ENCODE measurements around the gene TGM1. TPM values are rescaled to one million over a fixed set of nuclear protein-coding genes. Genes with fewer than 3 reads are reported as not detected.
A peak's percentile ranks its signal among the peaks of the same experiment; 100 is the strongest.
"Not testable (repeated sequence)": the region's sequence is repeated elsewhere in the genome, so short reads cannot be mapped to it uniquely, and the experiment has no call there.

Gene TGM1
- total RNA-seq, 1 donor from 2014 or later: 7.7 TPM

DNA sequence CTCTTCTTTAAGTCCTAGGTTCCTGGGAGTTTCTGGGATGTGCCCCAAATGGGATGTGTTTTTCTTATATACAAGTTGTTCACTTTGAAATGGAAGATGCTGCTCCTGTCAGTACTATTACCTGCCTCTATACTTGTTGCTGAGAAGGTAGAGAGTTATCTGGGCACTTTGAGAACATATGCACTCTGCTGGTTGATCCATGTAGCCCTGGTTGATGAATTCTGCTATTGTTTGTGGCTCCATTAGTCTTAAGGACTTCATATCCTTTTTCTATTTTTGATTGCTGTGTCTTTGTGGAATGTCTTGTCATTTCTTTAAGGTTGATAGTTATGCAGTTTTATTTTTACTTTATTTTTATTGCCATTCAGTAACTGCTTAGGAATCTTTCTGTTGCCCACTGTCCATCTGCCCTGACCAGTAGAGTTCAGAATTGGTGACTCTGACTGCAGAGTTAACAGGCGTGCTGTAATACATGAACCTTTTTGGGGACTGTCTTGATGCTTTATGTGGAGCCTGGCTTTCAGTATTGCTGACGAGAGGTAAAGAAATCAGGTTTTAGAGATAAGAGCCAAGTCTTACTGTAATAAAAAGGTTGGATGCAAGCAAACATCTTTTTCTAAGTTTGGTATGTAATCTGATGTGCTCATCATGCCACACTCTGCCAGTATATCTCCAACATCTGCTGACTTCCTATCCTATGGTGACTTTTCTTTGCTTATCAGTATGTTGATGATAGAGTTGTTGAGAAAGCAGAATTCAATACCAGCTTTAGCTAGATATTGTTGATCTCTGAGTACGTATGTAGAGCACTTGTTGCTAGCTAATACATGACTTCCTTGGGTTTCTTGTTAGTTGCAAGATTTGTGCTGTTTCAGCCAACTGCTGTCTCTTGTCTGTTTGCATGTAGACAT, 28.6 kb downstream of the TGM1 start:
- DNase-seq (ENCODE audit: low spot score): no peak

- no peak for DNase-seq (ENCODE audit: low spot score)
Measured at GRCh38 chr14:24233538-24233866, 29.5 kb downstream of the TGM1 start.

DNA sequence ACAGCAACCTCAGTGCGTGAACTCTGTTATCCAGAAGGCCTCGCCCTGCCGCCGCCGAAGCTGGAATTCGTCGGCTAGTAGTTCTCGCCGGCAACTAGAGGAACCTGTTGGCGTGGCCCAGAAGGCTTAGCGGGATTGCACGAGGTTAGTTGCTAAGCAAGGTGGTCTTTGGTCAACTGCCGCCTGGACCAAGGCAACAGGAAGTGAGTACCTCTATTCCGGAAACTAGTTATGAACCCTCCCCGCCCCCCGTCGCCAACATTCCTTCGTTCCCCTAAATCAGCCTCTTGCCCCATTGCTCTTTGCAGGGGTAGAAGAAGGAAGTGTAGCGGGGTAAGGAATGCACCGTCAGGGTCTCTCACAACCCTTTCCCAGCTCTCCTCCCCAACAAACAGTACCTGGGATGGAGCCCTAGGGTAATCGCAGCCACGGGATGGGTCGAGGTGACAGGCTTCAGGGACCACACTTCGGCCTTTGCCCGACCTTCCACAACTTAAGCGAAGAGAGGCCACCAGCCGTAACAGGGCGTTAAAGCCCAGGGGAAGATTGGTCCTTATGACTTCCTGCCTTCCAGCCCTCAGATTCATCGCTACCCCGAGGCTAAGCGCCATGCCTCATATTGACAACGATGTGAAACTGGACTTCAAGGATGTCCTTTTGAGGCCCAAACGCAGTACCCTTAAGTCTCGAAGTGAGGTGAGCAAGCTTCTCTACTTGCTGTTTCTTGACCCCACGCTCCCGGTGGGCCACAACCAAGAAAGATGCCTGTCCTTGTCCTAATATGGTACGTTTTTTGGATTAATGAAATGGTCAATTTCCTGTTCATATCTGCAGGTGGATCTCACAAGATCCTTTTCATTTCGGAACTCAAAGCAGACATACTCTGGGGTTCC, 30.1 kb downstream of the TGM1 start, which contains the start of gene GMPR2:
GMPR2 (plus strand) TSS at position 285 of the 893 bp plus-strand sequence; CDS start at position 610, 325 bp downstream.
- DNase-seq (ENCODE audit: low spot score): no peak

DNA sequence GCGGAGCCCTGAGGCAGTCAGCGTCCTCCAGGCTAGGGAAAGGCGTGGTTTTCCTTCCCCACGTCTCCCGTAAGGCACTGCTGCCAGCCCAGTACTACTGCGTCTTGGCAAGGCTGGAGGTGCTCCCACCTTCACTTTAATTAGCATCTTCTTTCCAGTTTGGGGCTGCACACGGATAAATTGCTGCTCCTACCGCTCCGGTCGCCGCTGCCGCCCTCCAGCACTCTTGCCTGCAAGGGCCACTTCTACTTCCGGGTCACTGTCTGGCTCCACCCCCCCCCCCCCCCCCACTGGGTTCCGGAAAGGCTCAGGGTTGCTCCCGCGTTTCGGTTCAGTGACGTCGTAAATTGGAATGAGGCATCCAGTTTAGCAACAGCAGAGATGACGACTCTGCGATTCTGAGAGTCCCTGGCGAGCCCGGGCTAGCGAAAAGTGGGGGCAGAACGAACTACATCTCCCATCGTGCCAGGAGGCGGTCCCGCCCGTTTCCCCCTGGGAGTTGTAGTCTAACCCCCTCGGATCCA, 30.8 kb downstream of the TGM1 start, which contains the start of gene NEDD8:
NEDD8 (minus strand) TSS at position 247 of the 524 bp plus-strand sequence; CDS start at position 147, 100 bp downstream.
- DNase-seq (ENCODE audit: low spot score): peak; percentile 95

DNA sequence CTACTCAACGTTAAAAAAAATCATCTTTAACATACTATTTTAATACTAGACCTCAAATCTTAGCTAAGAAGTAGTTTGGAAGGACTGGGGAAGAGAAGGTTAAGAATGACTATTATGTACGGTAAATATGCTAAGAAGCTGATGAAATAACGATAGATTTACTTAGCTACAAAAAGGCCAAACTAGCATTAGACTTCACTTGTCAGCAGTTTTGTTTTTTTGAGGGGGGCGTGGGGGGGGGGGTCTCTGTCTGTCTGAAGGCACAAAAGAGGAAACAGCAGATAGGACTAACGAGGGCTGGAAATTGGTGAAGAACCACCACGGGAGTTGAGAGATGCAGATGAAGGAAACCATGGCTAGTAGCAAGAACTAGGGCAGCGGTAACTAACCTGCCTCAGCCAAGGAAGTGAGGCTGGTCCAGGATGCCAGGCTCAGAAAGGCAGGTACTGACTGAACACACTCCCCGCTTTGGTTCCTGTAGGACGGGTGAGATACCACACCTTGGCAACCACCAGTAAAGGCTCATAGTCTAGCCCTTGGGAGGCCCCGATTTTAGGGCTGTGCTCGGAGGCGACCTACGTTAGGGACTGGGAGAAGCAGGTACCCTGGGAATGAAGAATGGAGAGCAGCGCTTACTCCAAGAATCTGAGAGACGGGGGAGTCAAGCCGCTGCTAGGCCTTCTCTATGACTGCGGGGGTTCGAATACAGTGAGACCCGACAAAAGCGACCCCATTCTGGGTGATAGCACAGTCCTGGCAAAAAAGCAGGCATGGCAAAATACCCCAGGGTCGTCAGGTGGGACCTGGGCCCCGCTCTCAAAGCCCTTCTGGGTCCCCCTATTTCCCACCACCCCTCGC, 31.5 kb downstream of the TGM1 start:
- no peak for DNase-seq (ENCODE audit: low spot score)

DNA sequence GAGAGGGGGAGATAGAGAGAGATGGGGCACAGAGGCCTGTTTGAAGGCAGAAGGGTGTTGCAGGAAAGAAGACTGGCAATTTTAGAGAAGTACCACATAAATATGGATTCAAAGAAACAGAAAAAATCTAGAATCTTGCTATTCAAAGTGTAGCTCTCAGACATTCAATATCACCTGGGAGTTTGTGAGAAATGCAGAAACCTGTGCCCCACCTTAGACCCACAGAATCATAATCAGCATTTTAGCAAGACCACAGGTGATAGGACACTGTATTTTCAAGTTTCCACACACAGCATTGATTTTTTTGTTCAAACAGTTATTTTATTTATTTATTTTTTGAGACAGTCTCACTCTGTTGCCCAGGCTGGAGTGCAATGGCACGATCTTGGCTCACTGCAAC, 34.1 kb downstream of the TGM1 start:
- no peak for DNase-seq (ENCODE audit: low spot score)

DNA sequence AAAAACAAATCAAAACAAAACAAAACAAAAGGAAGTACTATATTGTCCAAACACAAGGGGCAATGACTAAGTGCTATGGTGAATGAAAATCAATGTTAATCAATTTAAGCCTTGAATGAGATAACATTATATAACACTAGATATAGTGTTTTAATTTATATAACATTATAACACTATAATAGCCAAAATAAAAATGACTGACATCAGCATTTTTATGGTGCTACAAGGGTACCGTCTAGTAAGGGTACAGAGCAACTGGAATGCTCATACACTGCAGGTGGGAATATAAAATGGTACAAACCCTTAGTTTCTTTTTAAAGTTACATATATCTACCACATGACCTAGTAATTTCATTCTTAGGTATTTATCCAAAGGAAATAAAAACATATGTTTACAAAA, 36.5 kb downstream of the TGM1 start:
- no peak for DNase-seq (ENCODE audit: low spot score)

- no peak for DNase-seq (ENCODE audit: low spot score)
Measured at GRCh38 chr14:24224618-24225071, 38.3 kb downstream of the TGM1 start.

GRCh38 chr14:24222987-24223386, 40.0 kb downstream of the TGM1 start:
- not testable (repeated sequence) for DNase-seq (ENCODE audit: low spot score)

GRCh38 chr14:24219521-24219920, 43.5 kb downstream of the TGM1 start:
- no peak for DNase-seq (ENCODE audit: low spot score)

DNA sequence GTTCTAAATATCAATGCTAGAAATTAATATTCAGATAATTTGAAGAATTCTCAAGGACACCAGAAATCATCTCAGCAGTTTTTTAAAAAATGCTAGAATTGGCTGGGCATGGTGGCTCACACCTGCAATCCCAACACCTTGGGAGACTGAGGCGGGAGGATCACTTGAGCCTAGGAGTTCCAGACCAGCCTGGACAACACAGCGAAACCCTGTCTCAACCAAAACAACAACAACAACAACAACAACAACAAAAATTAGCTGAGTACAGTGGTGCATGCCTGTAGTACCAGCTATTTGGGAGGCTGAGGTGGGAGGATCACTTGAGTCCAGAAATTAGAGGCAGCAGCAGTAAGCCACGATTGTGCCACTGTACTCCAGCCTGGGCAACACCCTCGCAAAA, 43.9 kb downstream of the TGM1 start:
- no peak for DNase-seq (ENCODE audit: low spot score)

- DNase-seq (ENCODE audit: low spot score): not testable (repeated sequence)
Measured at GRCh38 chr14:24216876-24217275, 46.1 kb downstream of the TGM1 start.

- DNase-seq (ENCODE audit: low spot score): no peak
Measured at GRCh38 chr14:24216345-24216699, 46.7 kb downstream of the TGM1 start.

DNA sequence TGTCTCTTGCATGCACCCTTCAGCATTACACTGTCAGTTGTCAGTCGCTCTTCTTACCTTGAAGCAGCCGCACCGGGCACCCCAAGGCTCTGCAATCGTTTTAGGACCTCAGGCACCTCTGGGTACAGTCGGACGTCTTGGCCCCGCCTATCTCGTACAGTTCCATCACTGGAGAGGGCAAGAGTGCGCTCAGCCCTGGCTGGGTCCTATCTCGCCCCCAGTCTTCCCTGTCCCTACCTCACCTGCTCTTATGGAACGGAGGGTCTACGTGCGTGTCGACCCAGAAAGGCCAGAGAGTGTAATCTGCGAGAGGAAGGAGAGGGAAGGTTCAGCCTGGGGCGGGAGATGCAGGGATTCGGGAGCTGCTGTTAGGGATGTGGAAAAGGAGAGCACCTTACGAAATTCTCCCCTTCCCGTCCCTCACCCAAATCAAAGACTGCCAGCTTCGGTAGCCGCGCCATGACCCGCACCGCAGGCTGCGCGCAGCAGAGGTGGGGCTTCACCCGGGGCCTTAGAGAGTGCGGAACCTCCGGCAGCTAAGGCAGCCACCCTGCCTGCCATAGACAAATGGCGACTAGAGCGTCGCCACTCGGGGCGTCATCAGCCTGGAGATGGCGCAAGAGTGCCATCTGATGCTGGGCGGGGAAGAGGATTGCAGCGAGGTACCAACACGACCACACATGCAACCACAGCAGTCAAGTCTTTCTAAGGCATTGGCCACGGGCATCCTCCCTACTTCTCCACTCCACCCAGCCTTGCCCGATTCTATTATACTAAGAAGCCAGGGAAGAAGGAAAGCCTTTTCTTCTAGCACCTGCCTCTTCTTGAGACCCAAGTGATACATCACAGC, 47.3 kb downstream of the TGM1 start, which contains the start of gene MDP1:
MDP1 (minus strand) TSS at position 572 of the 850 bp plus-strand sequence; CDS start at position 461, 111 bp downstream.
- peak; percentile 88 for DNase-seq (ENCODE audit: low spot score)

DNA sequence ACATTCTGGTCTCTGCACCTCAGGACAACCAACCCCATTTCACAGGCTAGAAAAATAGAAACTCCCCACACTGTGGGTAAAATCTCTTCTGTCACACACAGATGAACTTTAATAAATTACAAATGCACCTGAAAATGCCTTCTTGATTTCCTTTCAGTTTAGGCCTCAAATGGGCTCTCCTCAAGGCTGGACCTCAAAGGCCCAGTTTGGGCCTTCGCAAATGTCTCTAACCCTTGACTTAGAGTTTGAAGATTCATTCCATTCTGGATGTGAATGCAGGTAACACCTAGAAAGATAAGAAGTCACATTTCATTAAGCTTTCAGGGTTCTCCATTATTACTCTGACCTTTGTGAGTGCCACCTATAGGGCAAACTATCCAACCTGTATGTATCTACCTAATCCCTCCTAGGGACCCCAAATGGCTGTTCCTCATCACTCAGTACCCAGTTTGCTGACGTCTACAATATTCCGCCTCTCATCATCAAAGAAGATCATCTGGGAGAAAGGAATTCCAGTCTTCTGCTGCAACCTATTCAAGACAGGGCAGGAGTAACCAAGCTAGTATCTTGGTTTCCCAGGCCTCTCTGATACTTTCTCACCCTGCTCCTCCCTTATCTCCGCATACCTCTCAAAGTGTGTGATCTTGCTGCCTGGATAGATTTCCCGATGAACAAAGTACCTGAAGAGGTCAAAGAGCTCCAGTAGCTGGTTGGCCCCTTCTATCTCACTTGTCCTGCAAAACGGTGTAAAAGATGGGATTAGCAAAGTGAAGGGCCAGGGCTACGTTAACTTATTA, 48.9 kb downstream of the TGM1 start:
- no peak for DNase-seq (ENCODE audit: low spot score)

- DNase-seq (ENCODE audit: low spot score): peak; percentile 98
Measured at GRCh38 chr14:24212924-24213865, 49.8 kb downstream of the TGM1 start, which contains the start of gene CHMP4A. Gene CHMP4A, minus strand, starts transcription at chr14:24213488. Its CDS starts 49 bp downstream, at chr14:24213439.

DNA sequence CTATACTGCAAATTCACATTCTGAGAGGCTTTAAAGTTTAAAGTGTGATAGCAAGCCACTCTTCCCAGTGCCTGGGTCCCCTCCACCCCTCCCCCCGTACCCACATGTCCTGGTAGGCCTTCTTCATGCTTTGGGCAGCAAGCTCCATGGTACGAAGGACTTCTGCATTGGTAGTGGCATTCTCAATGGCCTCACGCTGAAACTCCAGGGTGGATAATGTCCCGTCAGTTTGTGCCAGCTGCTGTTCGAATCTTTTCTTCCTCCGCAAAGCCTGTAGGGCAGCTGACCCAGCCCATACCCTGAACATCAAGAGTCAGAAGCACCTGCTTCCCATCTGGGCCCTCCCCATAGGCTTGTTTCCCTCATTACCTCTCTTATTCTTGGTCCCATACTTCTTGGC, 51.7 kb downstream of the TGM1 start:
- DNase-seq (ENCODE audit: low spot score): no peak

DNA sequence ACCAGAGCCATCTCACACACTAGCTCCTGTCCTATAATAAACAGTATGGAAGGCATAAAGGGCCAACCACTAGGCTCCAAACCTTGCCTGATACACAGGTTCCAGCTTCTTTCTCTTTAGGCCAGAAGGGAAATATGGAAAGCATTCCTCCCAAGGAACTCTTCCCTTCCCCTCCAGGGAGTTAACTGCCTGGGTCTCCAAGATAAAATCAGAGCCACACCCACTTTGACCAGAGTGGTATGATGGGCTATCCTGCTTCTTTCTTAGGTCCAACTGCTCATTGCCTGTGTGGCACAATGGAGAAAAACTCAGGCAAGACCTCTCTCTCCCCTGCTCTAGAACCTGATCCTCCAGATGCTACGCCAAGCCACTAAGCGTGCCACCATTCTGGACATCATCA, 55.4 kb downstream of the TGM1 start:
- no peak for DNase-seq (ENCODE audit: low spot score)
